ENCODE results near the gene PIGS. TPM values are rescaled to one million over a fixed set of nuclear protein-coding genes. Genes with fewer than 3 reads are reported as not detected.

PIGS gene
- total and polyA plus RNA-seq, 2 of the 4 experiments (the other 2 are of a cell fraction): 28.7 to 78.9 TPM

DNA sequence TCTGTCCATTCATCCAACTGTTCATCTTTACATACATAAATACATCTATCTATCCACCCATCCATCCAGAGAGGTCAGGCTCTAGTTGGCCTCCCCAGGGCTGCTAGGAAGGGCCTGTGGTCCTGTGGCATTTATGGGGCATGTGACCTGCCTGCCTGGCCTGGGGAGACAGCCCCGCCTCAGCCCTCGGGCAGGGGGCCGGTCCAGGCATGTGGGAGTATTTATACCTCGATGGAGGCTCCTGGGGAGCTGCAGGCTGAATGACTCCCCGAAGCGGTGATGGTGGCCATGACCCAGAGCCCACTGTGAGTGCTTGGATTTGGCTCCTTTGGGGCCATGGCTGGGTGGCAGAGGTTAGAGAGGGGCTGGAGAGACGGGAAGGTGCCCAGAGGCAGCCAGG lies 57.8 kb downstream of the PIGS start:
- Histone ChIP-seq H3K4me2 (ENCODE audit: low read depth, low read length) (no peak overlapping the region), H2AK9ac (replicated peaks; ENCODE audit: low read depth, low read length, poor library complexity) (no peak overlapping the region), H3K9me3 (ENCODE audit: control insufficient read depth, insufficient read depth, low read length) (no peaks in the 10 kb centered on the region), H4K8ac (ENCODE audit: low read depth in 2 of 2, low read length in 2 of 2) (no peak overlapping the region), H3K18ac (ENCODE audit: low read depth, low read length) (no peak overlapping the region), H3K27me3 (ENCODE audit: control insufficient read depth, insufficient read depth, low read length) (peaks cover 64% of the 10 kb centered on the region), H2AK5ac (ENCODE audit: low read depth, low read length) (no peak overlapping the region), H4K20me1 (ENCODE audit: insufficient read depth, low read length) (no peaks in the 10 kb centered on the region; the same call in 1 of the 2 replicates), H3K23ac (ENCODE audit: low read depth, low read length) (no peak overlapping the region), H2BK20ac (ENCODE audit: low read depth, low read length) (no peak overlapping the region), H3K14ac (replicated peaks; ENCODE audit: low read depth, low read length) (no peak overlapping the region), H3K4ac (ENCODE audit: low read depth, low read length) (no peak overlapping the region), H3K56ac (ENCODE audit: extremely low read depth, insufficient read depth, low read length) (no peak overlapping the region), H3K9ac (ENCODE audit: low read depth, low read length) (no peak overlapping the region), H3K9me1 (ENCODE audit: insufficient read depth, low read length) (0 out of 2 replicates have a peak, but pooled peaks cover 5% of the 10 kb centered on the region), H2AFZ (replicated peaks; ENCODE audit: low read length, poor library complexity) (no peak overlapping the region), H3K4me1 (ENCODE audit: control insufficient read depth, insufficient read depth, low read length) (no peaks in the 10 kb centered on the region), H2BK5ac (ENCODE audit: low read depth, low read length, poor library complexity, severe bottlenecking) (no peak overlapping the region), H3K4me3 (ENCODE audit: insufficient read depth, low read depth, low read length) (no peak overlapping the region), H2BK120ac (ENCODE audit: low read depth, low read length) (no peak overlapping the region), H4K91ac (ENCODE audit: insufficient read depth, low read depth, low read length) (no peak overlapping the region), H4K5ac (ENCODE audit: low read depth, low read length) (no peak overlapping the region), H3K27ac (ENCODE audit: insufficient read depth, low read length) (no peak overlapping the region), H2BK15ac (ENCODE audit: low read depth, low read length) (no peak overlapping the region), H3K36me3 (ENCODE audit: control insufficient read depth, insufficient read depth, low read length) (no peaks in the 10 kb centered on the region), H3K79me1 (ENCODE audit: low read depth in 1 of 2, low read length in 2 of 2) (no peaks in the 10 kb centered on the region)
- no peak for DNase-seq
- TF ChIP-seq MAFK (IDR thresholded peaks at IDR 0.05; ENCODE audit: low read depth, low read length) (no peak), CHD1 (IDR thresholded peaks at IDR 0.05; ENCODE audit: low read depth, low read length) (no peak), RCOR1 (IDR thresholded peaks at IDR 0.05; ENCODE audit: insufficient replicate concordance, low read length) (no peak), RAD21 (IDR thresholded peaks at IDR 0.05; ENCODE audit: low read length) (no peak), MAZ (IDR thresholded peaks at IDR 0.05; ENCODE audit: borderline replicate concordance, low read depth, low read length) (no peak), CEBPB (IDR thresholded peaks at IDR 0.05; ENCODE audit: low read depth, low read length) (no peak), BHLHE40 (IDR thresholded peaks at IDR 0.05; ENCODE audit: low read depth, low read length) (no peak), NFE2L2 (IDR thresholded peaks at IDR 0.05; ENCODE audit: low read depth, low read length) (no peak), FOS (IDR thresholded peaks at IDR 0.05; ENCODE audit: low read depth, low read length) (no peak), RFX5 (IDR thresholded peaks at IDR 0.05; ENCODE audit: low read depth, low read length) (no peak), POLR2A (IDR thresholded peaks at IDR 0.05; ENCODE audit: low read depth, low read length) (no peak), SMC3 (IDR thresholded peaks at IDR 0.05; ENCODE audit: low read depth, low read length) (no peak), MXI1 (IDR thresholded peaks at IDR 0.05; ENCODE audit: borderline replicate concordance, low read depth, low read length) (no peak)
- TF ChIP-seq, protein P1, sequence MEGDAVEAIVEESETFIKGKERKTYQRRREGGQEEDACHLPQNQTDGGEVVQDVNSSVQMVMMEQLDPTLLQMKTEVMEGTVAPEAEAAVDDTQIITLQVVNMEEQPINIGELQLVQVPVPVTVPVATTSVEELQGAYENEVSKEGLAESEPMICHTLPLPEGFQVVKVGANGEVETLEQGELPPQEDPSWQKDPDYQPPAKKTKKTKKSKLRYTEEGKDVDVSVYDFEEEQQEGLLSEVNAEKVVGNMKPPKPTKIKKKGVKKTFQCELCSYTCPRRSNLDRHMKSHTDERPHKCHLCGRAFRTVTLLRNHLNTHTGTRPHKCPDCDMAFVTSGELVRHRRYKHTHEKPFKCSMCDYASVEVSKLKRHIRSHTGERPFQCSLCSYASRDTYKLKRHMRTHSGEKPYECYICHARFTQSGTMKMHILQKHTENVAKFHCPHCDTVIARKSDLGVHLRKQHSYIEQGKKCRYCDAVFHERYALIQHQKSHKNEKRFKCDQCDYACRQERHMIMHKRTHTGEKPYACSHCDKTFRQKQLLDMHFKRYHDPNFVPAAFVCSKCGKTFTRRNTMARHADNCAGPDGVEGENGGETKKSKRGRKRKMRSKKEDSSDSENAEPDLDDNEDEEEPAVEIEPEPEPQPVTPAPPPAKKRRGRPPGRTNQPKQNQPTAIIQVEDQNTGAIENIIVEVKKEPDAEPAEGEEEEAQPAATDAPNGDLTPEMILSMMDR (conservative IDR thresholded peaks at IDR 0.05; ENCODE audit: low read depth, low read length): no peak
- TF ChIP-seq, protein P2, sequence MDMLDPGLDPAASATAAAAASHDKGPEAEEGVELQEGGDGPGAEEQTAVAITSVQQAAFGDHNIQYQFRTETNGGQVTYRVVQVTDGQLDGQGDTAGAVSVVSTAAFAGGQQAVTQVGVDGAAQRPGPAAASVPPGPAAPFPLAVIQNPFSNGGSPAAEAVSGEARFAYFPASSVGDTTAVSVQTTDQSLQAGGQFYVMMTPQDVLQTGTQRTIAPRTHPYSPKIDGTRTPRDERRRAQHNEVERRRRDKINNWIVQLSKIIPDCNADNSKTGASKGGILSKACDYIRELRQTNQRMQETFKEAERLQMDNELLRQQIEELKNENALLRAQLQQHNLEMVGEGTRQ (IDR thresholded peaks at IDR 0.05; ENCODE audit: low read depth, low read length): no peak
- TF ChIP-seq, protein P3, sequence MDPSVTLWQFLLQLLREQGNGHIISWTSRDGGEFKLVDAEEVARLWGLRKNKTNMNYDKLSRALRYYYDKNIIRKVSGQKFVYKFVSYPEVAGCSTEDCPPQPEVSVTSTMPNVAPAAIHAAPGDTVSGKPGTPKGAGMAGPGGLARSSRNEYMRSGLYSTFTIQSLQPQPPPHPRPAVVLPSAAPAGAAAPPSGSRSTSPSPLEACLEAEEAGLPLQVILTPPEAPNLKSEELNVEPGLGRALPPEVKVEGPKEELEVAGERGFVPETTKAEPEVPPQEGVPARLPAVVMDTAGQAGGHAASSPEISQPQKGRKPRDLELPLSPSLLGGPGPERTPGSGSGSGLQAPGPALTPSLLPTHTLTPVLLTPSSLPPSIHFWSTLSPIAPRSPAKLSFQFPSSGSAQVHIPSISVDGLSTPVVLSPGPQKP (IDR thresholded peaks at IDR 0.05; ENCODE audit: borderline replicate concordance, low read depth, low read length): no peak
- WGBS, 2 experiments (ENCODE audit: extremely low coverage in 2 of 2, insufficient read length in 1 of 2): 64% methylated on average over 5 of the region's 7 CpGs; no CpG with 5 or more reads in 1 of the 2 experiments
- POLR2A ChIA-PET (ENCODE audit: unreplicated experiment): no interaction called here
- intact Hi-C loops (cut with micrococcal nuclease) (no loop called here), in situ Hi-C loops (cut with MboI; ENCODE audit: low sequenced_read_pairs) (no loop called here), dilution Hi-C loops (cut with HindIII; ENCODE audit: low sequenced_read_pairs, unreplicated experiment) (no loop called here)
- no peak for ATAC-seq (ENCODE audit: low read depth)
- CTCF ChIA-PET: no interaction called here
- no TSS peak for BruUV-seq (replicated peaks)

All from IMR-90 (cell line).